ENCODE measurements around the gene BMPR1A.

BMPR1A gene

DNA sequence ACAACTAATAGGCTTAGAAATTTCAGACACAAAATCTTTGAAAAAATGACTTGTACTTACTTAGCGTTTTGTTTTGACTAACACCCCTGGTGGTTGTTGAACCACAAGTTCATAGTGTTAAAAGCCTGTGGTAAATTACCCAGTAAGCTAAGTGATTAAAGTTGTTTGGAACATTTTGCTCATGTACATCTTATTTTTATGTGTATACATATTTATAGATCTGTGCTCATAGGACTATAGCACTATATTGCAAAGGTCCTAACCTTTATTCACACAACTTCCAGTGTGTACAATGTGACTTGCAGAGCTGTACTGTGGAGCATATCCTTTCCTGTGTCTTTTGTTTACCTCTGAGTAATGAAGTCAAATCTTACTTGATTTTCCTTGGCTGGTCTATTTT is 79.6 kb downstream of the BMPR1A start:
- no peak for DNase-seq
- TF ChIP-seq, protein P1, sequence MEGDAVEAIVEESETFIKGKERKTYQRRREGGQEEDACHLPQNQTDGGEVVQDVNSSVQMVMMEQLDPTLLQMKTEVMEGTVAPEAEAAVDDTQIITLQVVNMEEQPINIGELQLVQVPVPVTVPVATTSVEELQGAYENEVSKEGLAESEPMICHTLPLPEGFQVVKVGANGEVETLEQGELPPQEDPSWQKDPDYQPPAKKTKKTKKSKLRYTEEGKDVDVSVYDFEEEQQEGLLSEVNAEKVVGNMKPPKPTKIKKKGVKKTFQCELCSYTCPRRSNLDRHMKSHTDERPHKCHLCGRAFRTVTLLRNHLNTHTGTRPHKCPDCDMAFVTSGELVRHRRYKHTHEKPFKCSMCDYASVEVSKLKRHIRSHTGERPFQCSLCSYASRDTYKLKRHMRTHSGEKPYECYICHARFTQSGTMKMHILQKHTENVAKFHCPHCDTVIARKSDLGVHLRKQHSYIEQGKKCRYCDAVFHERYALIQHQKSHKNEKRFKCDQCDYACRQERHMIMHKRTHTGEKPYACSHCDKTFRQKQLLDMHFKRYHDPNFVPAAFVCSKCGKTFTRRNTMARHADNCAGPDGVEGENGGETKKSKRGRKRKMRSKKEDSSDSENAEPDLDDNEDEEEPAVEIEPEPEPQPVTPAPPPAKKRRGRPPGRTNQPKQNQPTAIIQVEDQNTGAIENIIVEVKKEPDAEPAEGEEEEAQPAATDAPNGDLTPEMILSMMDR (IDR thresholded peaks at IDR 0.05), result no peak
- Histone ChIP-seq H3K27ac (no peak overlapping the region), H3K4me3 (no peak overlapping the region), H3K4me1 (peaks cover 0 to 78% (median 34%) of the 10 kb centered on the region in 4 donors), H3K9me3 (no peaks in the 10 kb centered on the region), H3K27me3 (no peaks in the 10 kb centered on the region), H3K36me3 (peaks cover 0 to 3% (median 0%) of the 10 kb centered on the region in 3 donors)
- intact Hi-C loops (cut with DNase I; ENCODE audit: low total_unique reads), result no loop called here

DNA sequence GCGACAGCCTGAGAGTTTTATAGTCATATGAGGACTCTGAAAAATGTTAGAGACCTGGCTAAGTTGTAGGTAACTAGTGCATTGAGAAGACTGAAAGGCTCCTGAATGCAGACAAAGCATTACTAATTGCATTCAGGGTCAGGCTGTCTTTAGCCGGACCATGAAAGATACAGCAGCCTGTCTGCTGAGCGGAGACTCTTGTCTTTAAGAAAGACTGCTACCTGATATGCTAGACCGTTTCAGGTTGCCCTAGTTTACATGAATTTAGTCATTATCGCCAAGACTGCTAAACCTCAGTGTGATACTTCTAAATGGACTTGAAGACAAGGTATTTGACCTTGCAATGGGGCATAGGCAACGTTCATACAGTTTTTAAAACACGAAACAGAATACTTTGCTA is 81.2 kb downstream of the BMPR1A start:
- Histone ChIP-seq H3K27me3 (no peaks in the 10 kb centered on the region), H3K4me1 (peaks cover 0 to 64% (median 32%) of the 10 kb centered on the region in 4 donors)

DNA sequence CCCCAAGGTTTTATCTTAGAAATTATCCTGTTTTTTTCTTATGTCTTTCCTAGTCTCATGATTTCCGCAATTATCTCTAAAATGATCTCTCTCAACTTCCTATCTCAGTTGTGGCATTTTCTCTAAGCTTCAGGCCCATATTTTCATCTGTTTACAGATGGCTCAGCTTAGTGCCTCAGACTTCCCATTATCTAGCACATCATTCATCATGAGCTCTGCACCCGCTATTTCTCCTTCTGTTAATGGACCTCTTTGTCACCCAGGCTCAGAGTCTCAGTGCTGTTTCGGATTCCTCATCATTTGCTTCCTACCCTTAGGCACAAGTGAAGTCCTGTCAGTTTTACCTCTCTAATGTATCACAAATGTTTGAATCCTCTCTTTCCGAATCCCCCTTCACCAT is 84.1 kb downstream of the BMPR1A start:
- Histone ChIP-seq H3K4me3 (no peak overlapping the region), H3K27ac (no peak overlapping the region), H3K27me3 (no peaks in the 10 kb centered on the region), H3K9me3 (no peaks in the 10 kb centered on the region), H3K36me3 (peaks cover 5 to 18% (median 13%) of the 10 kb centered on the region in 3 donors), H3K4me1 (peaks cover 0 to 37% (median 14%) of the 10 kb centered on the region in 4 donors)
- intact Hi-C loops (cut with DNase I; ENCODE audit: low total_unique reads), result no loop called here
- DNase-seq, result no peak
- TF ChIP-seq, protein P1 (IDR thresholded peaks at IDR 0.05), result no peak

More for the DNA sequence above, 81.2 kb downstream of the BMPR1A start:
- H3K4me3 ChIP-seq, result no peak overlapping the region
- intact Hi-C loops (cut with DNase I; ENCODE audit: low total_unique reads), result no loop called here
- H3K27ac ChIP-seq, result no peak overlapping the region
- no peak for DNase-seq
- TF ChIP-seq, protein P1 (IDR thresholded peaks at IDR 0.05), result no peak
- no peaks in the 10 kb centered on the region for H3K9me3 ChIP-seq
- peaks cover 5 to 9% (median 8%) of the 10 kb centered on the region in 3 donors for H3K36me3 ChIP-seq

DNA sequence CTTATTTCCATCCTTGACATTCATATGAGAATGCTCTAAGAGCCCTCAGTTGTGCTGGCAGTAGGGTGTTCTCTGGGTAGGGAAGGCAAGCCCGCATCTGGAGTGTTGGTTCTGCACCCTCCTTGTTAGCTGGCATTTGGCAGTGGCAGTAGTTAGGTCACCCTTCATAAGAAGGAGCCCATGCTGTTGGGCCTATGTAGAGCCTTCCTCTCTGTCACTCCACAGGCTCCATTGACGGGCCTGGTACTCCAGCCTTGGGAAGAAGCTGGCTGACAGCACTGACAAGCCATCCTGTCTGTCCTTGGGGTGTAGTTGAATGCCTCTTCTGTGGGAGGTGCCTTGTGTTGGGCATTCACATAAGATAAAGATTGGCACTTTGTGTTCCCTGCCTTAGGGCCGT is 89.7 kb downstream of the BMPR1A start:
- no peaks in the 10 kb centered on the region for H3K9me3 ChIP-seq
- H3K27me3 ChIP-seq, result no peaks in the 10 kb centered on the region
- H3K4me1 ChIP-seq, result peaks cover 0 to 8% (median 1%) of the 10 kb centered on the region in 4 donors
- H3K36me3 ChIP-seq, result peaks cover 9 to 18% (median 10%) of the 10 kb centered on the region in 3 donors
- intact Hi-C loops (cut with DNase I; ENCODE audit: low total_unique reads), result no loop called here
- no peak for DNase-seq
- TF ChIP-seq, protein P1 (IDR thresholded peaks at IDR 0.05), result no peak
- no peak overlapping the region for H3K27ac ChIP-seq
- H3K4me3 ChIP-seq, result no peak overlapping the region

DNA sequence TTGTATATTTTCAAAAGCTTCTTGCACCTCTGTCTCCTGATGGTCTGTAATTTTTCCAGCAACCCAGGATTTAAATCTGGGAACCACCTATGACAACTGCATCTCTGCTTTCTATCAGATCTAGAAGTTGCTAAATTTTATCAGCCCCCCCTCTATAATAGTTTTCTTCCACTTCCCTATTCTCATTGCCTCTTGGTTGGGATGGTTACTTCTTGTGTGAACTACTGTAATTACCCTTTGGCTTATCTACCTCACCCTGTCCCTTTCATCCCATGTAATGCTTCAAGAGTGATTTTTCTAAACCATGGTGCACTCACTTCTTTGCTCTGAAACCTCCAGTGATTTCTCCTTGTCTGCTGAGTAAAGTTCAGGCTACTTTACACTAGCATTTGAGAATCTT is 92.3 kb downstream of the BMPR1A start:
- H3K27ac ChIP-seq, result no peak overlapping the region
- no peak for DNase-seq
- TF ChIP-seq, protein P1 (IDR thresholded peaks at IDR 0.05), result no peak
- no peaks in the 10 kb centered on the region for H3K27me3 ChIP-seq
- peaks cover 4 to 10% (median 5%) of the 10 kb centered on the region in 3 donors for H3K36me3 ChIP-seq
- intact Hi-C loops (cut with DNase I; ENCODE audit: low total_unique reads), result no loop called here
- no peaks in the 10 kb centered on the region for H3K9me3 ChIP-seq
- H3K4me1 ChIP-seq, result peaks cover 0 to 8% (median 1%) of the 10 kb centered on the region in 4 donors
- no peak overlapping the region for H3K4me3 ChIP-seq
